Stimulated activated CD4-positive, alpha-beta T cell treated with anti-CD3 and anti-CD28 coated beads, TNF-alpha, amount 100 ng/mL, for 1 hour (primary cell): Measurements from ENCODE around the gene TNFAIP8L3.
"Not testable (repeated sequence)": the region's sequence is repeated elsewhere in the genome, so short reads cannot be mapped to it uniquely, and the experiment has no call there.

Experiments
- DNase-seq, 3 donors: peaks; one replicate each; pipeline ENCODE4 v3.0.0-alpha.2; 2020; ENCODE audit warnings: low read depth in 3 of 3, low spot score in 1 of 3

Gene TNFAIP8L3

DNA sequence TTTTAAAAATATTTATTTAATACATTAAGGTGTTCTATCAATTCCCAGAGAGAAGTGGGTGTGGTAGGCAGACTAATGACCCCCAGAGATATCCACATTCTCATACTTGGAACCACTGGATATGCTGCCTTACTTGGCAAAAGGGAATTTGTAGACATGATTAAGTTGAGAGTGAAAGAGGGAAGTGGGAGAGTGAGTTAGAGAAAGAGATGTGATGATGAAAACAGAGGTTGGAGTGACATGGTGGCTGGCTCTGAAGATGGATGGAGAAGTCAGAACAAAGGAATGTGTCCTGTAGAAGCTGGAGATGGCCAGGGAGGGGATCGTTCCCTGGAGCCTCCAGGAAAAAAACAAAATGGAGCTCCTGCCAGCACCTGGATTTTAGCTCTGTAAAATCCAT lies 32.0 kb downstream of the TNFAIP8L3 start:
- DNase-seq: no peak

DNA sequence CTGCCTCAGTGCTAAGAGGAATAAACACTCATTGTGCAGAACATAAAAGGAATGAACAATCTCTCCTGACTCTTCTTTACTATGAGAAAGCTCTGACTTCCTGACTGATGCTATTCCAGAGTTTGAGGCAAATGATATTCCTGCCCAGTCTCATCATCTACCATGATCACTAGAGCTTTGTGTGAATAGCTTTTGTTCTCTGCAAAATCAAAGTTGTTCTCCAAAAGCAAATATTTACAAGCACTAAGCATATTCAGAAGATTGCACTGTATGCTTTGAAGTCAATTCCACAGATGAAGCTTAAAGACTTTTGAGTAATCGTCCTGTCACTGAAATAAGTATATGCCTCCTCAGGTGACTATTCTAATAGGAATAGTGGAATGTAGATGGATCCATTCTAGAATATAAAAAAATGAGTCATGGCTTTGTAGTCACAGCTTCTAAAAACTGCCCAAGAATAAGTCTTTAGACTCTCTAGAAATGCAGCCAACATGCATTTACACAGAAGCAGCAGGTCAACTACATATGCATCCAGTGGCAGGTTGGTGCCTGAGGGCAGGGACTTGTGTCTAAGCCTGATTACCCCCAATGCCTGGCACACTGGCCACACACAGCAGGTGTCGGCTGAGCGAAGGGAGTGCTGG lies 34.6 kb downstream of the TNFAIP8L3 start:
- DNase-seq: no peak

DNA sequence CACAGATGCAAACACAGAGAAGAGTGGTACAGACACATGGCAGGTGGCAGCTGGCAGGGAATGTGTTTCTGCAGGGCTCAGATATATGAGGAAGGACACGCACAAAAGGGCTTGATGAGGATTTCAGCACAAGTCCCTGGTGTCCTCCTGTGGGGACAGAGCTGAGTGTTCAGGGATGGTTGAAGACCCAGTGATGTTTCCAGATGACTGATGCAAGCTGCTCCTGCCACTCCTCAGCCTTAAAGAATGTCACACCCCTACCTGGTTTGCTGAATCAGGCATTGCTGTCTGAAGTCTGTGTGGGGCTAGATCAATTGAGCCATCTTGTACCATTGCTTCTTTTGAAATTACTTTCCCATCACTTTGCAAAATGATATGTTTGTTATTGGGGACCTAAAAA lies 40.2 kb downstream of the TNFAIP8L3 start:
- DNase-seq: no peak

DNA sequence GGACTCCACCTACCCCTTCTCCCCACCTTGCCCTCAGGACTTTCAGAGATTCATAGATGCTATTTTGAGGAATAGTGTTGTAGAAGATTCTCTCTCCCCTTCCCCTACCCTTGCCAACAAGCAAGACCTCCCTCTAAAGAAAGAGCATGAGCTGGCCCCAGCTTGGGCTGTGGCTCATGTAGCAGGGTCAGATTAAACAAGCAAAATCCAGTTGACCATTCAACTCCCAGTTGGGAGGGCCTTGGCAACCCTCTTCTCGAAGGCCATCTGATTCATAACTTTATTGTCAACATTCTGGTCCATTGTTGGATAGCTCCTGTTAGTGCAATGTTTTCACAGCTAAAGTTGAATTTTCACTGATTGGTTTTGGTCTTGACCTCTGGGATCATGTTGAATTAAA lies 41.1 kb downstream of the TNFAIP8L3 start:
- DNase-seq: no peak

DNA sequence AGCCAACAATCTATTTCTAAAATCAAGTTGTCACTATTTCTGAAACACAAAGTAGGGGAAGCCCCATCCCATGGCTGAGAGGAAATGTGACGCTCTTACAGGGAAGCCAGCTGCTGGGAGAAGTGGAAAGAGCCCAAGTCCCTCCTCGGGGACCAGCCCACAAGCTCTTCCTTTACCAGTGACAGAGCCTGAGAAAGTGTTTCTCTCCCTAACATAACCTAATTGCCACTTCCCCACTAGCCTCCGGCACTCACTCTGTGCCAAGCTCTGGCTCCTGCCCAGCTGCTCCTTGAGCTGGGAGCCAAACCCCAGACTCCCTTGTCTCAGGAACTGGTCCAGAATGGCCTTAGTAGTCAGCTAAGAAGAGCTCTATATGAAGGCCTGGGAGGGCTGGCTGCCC lies 42.9 kb downstream of the TNFAIP8L3 start:
- DNase-seq: no peak

DNA sequence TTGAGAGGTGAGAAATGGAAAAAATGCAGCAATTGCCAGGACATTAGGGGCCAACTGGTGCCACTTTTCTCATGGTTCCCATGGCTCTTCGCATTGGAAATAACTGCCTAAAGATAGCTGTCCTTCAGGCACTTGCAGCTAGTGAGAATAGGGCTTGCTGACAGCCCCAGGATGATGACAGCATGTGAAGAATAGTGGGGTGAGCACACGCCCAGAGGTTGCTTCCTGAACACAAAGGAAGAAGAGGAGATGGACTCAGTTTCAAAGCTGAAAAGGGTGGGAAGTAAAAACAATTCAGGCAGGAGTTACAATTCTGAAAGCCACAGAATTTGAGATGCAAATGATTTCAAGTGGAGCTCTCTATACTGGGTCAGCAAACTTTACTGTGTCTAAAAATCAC lies 45.6 kb downstream of the TNFAIP8L3 start:
- no peak for DNase-seq

DNA sequence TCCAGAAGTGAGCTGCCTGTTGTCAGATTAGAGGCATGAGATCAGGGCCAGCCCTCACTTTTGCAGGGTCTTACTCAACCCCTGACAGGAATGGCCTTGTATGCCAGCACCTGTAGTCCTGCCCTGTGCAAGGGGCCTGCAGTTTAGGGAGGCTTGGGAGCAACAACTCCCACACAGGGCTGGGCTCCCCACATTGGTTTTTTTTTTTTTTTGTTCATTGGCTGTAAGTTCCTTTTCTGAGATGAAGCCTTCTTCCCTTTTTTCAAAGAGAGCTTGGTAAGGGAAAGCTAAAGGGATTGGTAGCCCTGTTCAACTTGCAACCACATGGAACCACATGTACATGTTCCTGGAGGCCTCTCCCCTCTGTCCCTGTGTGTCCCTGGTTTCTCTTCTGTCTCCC lies 46.4 kb downstream of the TNFAIP8L3 start:
- DNase-seq: no peak

DNA sequence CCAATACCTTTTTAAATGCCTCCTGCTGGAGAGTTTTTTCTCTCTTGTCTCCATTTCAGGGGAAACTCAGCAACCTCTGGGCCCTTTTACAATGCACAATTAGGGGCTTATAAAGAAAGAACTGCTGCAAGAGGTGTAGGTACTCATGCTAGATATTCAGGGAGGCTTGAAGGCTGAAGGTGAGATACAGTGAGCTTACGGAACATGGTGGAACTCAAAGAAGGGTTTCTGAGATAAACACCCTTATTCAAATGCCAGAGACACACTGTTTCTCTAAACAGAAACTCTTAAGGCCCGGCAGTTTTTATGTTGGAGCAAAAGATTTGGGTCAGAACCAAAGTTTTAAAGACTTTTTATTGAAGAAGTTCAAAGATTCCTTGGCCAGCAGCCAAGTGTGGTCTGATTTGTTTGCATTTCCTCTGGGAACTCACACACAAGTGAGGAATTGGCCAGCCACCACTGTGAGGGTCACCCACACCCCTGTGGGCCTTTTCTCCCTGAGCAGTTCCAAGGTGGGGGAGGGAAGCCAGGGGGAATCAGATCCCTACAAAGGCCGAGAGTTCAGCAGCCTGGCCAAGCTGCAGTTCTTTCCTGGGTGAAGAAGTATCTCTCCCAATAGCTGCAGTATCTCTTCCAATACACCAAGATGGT lies 47.8 kb downstream of the TNFAIP8L3 start:
- DNase-seq: no peak

DNA sequence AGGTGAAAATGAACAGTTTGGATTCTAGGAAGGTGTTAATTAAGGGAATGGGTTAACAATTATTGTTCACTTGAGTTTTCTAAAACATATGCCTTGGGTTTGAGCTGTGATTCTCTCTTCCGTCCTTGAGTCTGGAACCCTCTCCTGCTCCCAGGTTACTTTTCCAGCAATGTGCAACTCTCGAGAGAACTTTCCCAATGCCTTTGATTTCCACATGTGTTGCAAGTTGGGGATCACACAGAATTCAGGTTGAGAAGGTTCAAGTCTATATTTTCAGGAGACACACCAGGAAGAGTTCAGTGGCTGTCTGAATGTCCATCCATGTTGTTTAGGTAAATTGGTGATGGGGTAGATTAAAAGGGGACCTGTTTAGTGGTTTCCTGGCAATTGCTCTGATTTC lies 48.7 kb downstream of the TNFAIP8L3 start:
- DNase-seq: no peak

DNA sequence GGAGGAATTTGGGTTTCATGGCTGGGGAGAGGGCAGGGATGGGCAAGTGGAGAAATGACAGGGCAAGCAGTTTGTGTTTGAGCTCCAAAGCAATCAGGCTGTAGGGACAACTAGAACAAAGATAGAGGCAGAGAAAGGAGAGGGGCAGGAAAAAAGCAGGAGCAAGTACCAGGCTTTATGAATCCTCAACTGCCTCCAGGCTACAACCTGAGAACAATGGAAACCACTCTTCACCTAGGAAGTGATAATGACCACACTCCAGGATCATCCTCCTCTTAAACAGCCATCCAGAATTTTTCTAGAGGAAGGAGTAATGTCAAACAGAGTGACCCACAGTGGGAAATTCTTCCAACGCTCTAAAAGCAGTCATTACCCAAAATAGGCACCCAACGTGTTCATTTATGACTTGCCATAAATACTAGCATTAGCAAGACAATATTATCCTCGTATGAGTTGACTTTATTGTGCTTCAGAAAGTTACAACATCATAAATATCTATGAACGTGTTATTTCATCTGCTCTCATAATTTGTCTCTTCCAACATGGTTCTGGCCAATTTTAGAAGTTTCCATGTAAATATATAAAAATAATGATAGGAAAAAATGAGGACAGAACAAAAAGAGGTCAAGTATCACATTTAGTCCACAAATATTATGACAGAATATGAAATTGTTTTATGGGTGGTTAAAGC lies 50.5 kb downstream of the TNFAIP8L3 start:
- DNase-seq: no peak

DNA sequence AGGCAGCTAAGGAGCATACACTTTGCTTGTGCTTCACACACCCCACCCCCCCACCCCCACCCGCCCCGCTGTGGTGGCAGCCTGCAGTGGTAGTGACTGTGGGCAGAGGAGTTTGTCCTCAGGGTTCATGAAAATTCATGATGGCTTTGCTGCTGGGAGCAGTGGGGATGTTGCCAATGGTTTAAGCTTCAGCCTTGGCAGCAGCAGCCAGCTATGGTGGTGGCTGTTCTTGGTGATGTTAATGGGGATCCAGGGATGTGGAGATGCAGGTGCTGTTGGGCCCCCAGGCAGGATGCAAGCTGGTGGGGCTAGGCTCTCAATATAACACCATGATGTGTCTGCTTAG lies 55.8 kb downstream of the TNFAIP8L3 start:
- no peak for DNase-seq

DNA sequence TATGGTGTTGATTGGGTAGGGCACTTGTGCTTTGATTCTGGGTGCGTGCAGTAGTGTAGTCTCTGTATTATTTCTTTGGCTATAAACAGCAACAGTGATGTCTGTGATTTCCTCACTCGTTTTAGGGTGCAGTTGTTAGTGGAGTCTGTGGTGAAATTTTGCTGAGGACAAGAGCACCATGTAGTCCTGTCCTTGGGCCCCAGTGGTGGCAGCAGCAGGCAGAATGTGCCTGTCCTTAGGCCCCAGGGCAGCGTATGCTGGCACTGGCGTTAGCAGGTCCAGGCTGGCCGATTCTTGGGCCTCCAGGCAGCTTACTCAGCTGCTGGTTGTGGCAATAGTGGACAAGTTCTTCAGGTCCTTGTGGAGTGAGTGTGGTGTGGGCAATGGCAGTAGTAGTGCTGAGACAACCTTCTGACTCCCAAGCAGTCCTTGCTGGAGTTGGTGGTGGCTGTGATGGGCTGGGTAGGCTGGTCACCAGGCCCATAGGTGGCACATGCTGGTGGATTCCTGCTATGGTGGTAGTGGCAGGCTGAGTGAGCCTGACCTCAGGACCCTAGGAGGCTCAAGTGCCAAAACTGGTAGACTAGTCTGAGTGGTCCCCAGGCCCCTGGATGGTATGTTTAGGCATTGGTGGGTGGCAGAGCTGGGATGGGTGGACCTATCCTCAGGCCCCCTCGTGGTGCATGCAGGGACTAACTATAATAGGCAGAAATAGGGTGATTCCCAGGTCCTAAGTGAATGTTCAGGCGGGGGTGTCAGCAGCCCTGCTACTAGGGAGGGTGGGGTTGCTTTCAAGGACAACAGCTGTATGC lies 56.3 kb downstream of the TNFAIP8L3 start:
- no peak for DNase-seq

DNA sequence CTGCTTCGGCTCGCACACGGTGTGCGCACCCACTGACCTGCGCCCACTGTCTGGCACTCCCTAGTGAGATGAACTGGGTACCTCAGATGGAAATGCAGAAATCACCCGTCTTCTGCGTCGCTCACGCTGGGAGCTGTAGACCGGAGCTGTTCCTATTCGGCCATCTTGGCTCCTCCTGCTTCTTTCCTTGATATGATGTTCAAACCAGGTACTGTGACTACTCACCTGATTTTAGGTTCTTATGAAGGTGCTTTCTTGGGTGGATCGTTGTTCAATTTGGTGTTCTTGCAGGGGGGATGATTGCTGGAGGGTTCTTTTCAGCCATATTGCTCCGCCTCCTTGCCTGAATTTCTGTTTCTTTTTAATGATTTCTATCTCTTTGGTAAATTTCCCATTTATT lies 57.2 kb downstream of the TNFAIP8L3 start:
- not testable (repeated sequence) for DNase-seq

DNA sequence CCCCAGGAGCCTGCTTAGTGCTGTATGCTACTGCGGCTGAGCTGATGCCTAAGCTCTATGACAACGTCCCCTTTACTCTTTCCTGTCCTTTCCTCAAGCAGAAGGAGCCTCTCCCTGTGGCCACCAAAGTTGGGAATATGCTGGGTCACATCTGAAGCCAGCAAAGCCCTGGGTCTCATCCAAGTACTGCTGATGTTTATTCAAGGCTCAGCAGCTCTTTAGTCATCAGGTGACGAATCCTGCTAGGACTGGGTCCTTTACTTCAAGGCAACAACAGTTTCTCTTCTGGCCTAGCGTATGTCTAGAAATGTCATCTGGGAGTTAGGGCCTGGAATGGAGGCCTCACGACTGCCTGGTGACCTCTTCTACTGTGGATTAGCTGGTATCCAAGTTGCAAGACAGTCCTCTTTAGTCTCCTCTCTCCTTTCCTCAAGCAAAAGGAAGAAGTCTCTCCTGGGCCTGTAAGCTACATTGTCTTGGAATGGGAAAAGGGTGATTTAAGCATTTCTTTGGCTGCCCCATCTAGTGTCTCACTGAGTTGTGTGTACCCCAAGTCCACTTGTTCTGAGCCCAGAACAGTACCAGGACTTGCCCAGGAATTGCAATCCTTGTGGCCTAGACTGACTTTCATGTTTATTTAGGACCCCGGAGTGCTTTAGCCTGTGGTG lies 63.9 kb downstream of the TNFAIP8L3 start:
- no peak for DNase-seq

DNA sequence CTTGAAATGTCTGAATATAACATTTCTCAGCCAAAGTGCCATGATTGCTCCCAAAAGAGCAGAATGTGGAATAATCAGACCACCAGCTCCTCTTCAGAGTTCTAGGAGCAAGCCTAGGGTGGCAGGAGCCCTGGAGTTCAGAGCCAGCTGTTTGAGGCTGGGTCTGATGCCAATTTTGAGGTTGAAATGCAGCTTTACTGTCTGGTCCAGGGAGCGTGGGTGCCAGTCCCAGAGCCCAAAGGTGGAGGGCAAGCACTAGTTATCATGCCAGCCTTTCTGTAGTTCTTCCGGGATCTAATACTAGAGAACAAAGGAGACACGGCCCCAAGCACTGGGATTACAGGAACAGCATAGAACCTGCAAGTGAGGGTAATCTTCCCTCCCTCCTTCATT lies 69.3 kb downstream of the TNFAIP8L3 start:
- no peak for DNase-seq

DNA sequence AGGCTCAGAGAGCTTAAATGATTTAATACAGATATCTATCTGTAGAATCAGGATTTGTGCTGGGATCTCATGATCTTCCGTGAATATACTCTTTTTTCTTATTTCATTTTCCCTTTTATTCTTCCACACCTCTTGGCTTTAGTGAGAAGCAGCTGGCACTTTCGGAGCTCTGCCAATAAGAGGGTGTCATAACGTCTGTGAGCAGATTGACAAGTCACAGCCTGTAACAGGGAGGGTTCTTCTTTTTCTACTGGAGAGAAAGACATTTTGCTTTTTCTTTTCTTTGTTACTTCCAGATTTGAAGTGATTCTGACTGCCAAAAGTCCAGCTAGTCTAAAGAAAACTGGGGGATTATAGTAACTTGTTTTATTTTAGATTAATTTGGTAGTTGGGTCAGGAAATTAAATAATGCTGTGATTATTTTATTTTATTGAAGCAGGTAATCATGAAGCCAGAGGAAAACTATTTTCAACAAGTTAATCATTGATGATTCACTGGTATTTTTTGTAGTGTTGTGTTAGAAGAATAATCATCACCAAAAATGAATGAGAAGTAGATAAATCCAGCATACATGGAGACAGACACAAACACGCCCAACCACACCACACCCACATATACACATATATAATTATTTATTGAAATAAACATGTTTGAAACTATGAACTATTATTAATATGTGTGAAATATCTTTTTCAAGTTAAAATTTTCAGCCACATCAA lies 69.8 kb downstream of the TNFAIP8L3 start:
- no peak for DNase-seq

DNA sequence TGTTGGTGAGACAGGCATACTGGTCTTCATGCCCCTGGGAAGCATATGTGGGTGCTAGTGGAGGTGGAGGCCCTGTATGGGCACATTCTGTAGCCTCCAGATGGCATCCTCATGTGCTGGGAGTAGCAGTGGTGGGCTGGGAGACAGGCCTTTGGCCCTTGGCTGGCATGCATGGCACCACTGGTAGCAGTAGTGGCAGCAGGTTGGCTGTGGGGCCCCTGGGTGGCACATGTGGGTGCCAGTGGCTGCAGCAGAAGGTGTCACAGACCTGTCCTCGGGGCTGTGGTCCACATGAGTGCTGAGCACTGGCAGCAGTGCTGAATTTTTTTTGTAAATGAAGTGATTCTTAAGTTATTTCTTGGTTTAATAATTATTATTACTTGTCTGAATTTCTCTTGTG lies 71.2 kb downstream of the TNFAIP8L3 start:
- DNase-seq: no peak

DNA sequence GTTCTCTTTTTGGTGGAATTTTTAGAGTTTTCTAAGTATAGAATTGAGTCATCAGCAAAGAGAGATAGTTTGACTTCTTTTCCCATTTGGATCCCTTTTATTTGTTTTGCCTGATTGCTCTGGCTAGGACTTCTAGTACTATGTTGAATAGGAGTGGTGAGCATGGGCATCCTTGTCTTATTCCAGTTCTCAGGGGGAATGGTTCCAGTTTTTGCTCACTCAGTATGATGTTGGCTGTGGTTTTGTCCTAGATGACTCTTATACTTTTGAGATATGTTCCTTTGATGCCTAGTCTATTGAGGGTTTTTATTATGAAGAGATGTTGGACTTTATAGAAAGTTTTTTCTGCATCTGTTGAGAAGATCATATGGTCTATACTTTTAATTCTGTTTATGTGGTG lies 72.5 kb downstream of the TNFAIP8L3 start:
- DNase-seq: no peak

DNA sequence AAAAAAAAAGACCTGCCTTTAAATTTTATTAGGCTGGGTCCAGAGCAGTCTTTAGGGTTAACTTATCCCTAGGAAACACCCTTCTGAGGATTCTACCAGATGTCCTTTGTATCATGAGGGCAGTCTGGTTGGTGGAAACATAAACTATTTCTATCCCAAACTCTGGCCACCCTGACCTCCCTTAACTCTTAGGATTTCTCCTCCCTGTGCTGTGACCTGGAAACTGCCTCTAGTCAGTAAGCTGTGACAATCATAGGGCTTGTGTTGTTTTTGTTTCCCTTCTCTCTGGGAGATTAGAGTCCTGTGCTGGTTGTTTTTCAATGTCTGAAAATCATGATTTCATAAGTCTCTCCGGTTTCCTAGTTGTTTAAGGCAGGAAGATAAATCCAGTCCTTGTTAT lies 78.1 kb downstream of the TNFAIP8L3 start:
- DNase-seq: no peak

DNA sequence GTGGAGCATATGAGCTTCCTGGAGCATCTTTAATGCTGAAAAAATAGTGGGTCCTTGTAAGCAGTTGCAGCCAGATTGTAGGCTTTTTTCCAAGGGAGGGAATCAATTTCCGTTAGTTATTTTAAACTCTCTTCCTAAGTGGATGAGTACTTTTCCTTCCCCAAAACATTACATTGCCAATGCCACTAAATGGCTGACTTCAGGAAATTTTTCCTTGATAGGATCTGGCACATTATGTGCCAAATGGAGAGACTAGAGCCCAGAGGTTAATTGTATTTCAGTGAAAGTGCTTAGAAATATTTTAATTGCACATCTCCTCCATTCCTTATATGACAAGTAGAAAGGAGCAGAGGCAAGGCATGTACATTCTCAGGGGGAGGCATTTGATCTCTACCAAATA lies 83.5 kb downstream of the TNFAIP8L3 start:
- no peak for DNase-seq
